ENCODE results near the gene SLC35F3. TPM values are rescaled to one million over a fixed set of nuclear protein-coding genes. Genes with fewer than 3 reads are reported as not detected.
"Not testable (repeated sequence)": the region's sequence is repeated elsewhere in the genome, so short reads cannot be mapped to it uniquely, and the experiment has no call there.

SLC35F3 gene
- total RNA-seq, 1 experiment from 2014 or later, result 0.66 TPM

GRCh38 chr1:234205966-234206365 lies 301.5 kb downstream of the SLC35F3 start:
- H3K27ac Mint-ChIP-seq (ENCODE audit: unreplicated experiment), result no peak overlapping the region
- no TSS peak for BruUV-seq (replicated peaks)
- H3K9me3 Mint-ChIP-seq (ENCODE audit: low read depth, unreplicated experiment), result peaks cover 4% of the 10 kb centered on the region
- DNase-seq, result no peak
- peaks cover 76% of the 10 kb centered on the region for H3K27me3 Mint-ChIP-seq (ENCODE audit: unreplicated experiment)
- CTCF ChIA-PET, result interaction anchor here (0.7 kb wide), 1 partner anchor 36 kb away, joined by 6 read pairs; no protein-coding TSS in a partner anchor
- H3K4me1 Mint-ChIP-seq (ENCODE audit: low read depth, unreplicated experiment), result no peaks in the 10 kb centered on the region
- H3K4me3 Mint-ChIP-seq (ENCODE audit: low read depth, unreplicated experiment), result no peak overlapping the region
- H3K36me3 Mint-ChIP-seq (ENCODE audit: insufficient read depth, unreplicated experiment), result no peaks in the 10 kb centered on the region
- TF ChIP-seq CTCF (IDR thresholded peaks at IDR 0.05; ENCODE audit: unreplicated experiment), result no peak
- intact Hi-C loops (cut with micrococcal nuclease; ENCODE audit: unreplicated experiment), result no loop called here

- H3K4me3 Mint-ChIP-seq (ENCODE audit: low read depth, unreplicated experiment), result no peak overlapping the region
- H3K9me3 Mint-ChIP-seq (ENCODE audit: low read depth, unreplicated experiment), result peaks cover 4% of the 10 kb centered on the region
- no TSS peak for BruUV-seq (replicated peaks)
- TF ChIP-seq CTCF (IDR thresholded peaks at IDR 0.05; ENCODE audit: unreplicated experiment), result no peak
- CTCF ChIA-PET, result no interaction called here
- peak; percentile 28 for DNase-seq
- H3K27ac Mint-ChIP-seq (ENCODE audit: unreplicated experiment), result no peak overlapping the region
- intact Hi-C loops (cut with micrococcal nuclease; ENCODE audit: unreplicated experiment), result no loop called here
- H3K36me3 Mint-ChIP-seq (ENCODE audit: insufficient read depth, unreplicated experiment), result no peaks in the 10 kb centered on the region
- H3K4me1 Mint-ChIP-seq (ENCODE audit: low read depth, unreplicated experiment), result no peaks in the 10 kb centered on the region
- peaks cover 75% of the 10 kb centered on the region for H3K27me3 Mint-ChIP-seq (ENCODE audit: unreplicated experiment)
Measured at GRCh38 chr1:234206651-234207284, 302.3 kb downstream of the SLC35F3 start.

- Mint-ChIP-seq H3K4me1 (ENCODE audit: low read depth, unreplicated experiment) (no peaks in the 10 kb centered on the region), H3K9me3 (ENCODE audit: low read depth, unreplicated experiment) (peaks cover 4% of the 10 kb centered on the region), H3K36me3 (ENCODE audit: insufficient read depth, unreplicated experiment) (no peaks in the 10 kb centered on the region), H3K27ac (ENCODE audit: unreplicated experiment) (no peak overlapping the region), H3K4me3 (ENCODE audit: low read depth, unreplicated experiment) (no peak overlapping the region), H3K27me3 (ENCODE audit: unreplicated experiment) (peaks cover 75% of the 10 kb centered on the region)
- CTCF ChIA-PET, result no interaction called here
- intact Hi-C loops (cut with micrococcal nuclease; ENCODE audit: unreplicated experiment), result no loop called here
- no peak for DNase-seq
- no peak for TF ChIP-seq CTCF (IDR thresholded peaks at IDR 0.05; ENCODE audit: unreplicated experiment)
- no TSS peak for BruUV-seq (replicated peaks)
Measured at GRCh38 chr1:234208351-234208750, 303.9 kb downstream of the SLC35F3 start.

- intact Hi-C loops (cut with micrococcal nuclease; ENCODE audit: unreplicated experiment), result no loop called here
- BruUV-seq (replicated peaks), result no TSS peak
- Mint-ChIP-seq H3K4me3 (ENCODE audit: low read depth, unreplicated experiment) (no peak overlapping the region), H3K9me3 (ENCODE audit: low read depth, unreplicated experiment) (peaks cover 4% of the 10 kb centered on the region), H3K36me3 (ENCODE audit: insufficient read depth, unreplicated experiment) (peaks cover 1% of the 10 kb centered on the region), H3K27me3 (ENCODE audit: unreplicated experiment) (peaks cover 79% of the 10 kb centered on the region), H3K27ac (ENCODE audit: unreplicated experiment) (no peak overlapping the region), H3K4me1 (ENCODE audit: low read depth, unreplicated experiment) (no peaks in the 10 kb centered on the region)
- DNase-seq, result no peak
- TF ChIP-seq CTCF (IDR thresholded peaks at IDR 0.05; ENCODE audit: unreplicated experiment), result no peak
- CTCF ChIA-PET, result no interaction called here
Measured at GRCh38 chr1:234208791-234209190, 304.3 kb downstream of the SLC35F3 start.

- DNase-seq; H3K4me1 Mint-ChIP-seq (ENCODE audit: low read depth, unreplicated experiment); H3K4me3 Mint-ChIP-seq (ENCODE audit: low read depth, unreplicated experiment); H3K9me3 Mint-ChIP-seq (ENCODE audit: low read depth, unreplicated experiment); CTCF ChIA-PET; BruUV-seq (replicated peaks); intact Hi-C loops (cut with micrococcal nuclease; ENCODE audit: unreplicated experiment); H3K27ac Mint-ChIP-seq (ENCODE audit: unreplicated experiment): not testable (repeated sequence)
- Mint-ChIP-seq H3K27me3 (ENCODE audit: unreplicated experiment) (peaks cover 82% of the 10 kb centered on the region), H3K36me3 (ENCODE audit: insufficient read depth, unreplicated experiment) (peaks cover 11% of the 10 kb centered on the region)
Measured at GRCh38 chr1:234210429-234210828, 306.0 kb downstream of the SLC35F3 start.

GRCh38 chr1:234211855-234212254 lies 307.4 kb downstream of the SLC35F3 start:
- H3K9me3 Mint-ChIP-seq (ENCODE audit: low read depth, unreplicated experiment); DNase-seq; H3K4me3 Mint-ChIP-seq (ENCODE audit: low read depth, unreplicated experiment); H3K4me1 Mint-ChIP-seq (ENCODE audit: low read depth, unreplicated experiment); CTCF ChIA-PET; H3K27ac Mint-ChIP-seq (ENCODE audit: unreplicated experiment); BruUV-seq (replicated peaks): not testable (repeated sequence)
- Mint-ChIP-seq H3K36me3 (ENCODE audit: insufficient read depth, unreplicated experiment) (peaks cover 11% of the 10 kb centered on the region), H3K27me3 (ENCODE audit: unreplicated experiment) (peaks cover 80% of the 10 kb centered on the region)
- intact Hi-C loops (cut with micrococcal nuclease; ENCODE audit: unreplicated experiment), result loop anchor here (2.0 kb wide), 2 partner anchors 57 to 99 kb away; no protein-coding TSS in a partner anchor
